GM18861 (cell line): ENCODE results near the gene MRPS7.
"Not testable (repeated sequence)": the region's sequence is repeated elsewhere in the genome, so short reads cannot be mapped to it uniquely, and the experiment has no call there.

Source experiments
- ATAC-seq: cut with Tn5 transposase; IDR thresholded peaks from one replicate; pipeline ENCODE4 v1.9.1; 2021; ENCODE audit not compliant: unreplicated experiment

Gene MRPS7

GRCh38 chr17:75270966-75271232 is 9.2 kb downstream of the MRPS7 start, which contains the start of gene MIF4GD:
TSS of gene MIF4GD (minus strand) at chr17:75271231. CDS start at chr17:75270195, 1,036 bp downstream.
- peak; percentile 16 for ATAC-seq

GRCh38 chr17:75271233-75271954 is 9.7 kb downstream of the MRPS7 start:
- peak; percentile 56 for ATAC-seq

- ATAC-seq, result no peak
Measured at GRCh38 chr17:75271955-75272847, 10.5 kb downstream of the MRPS7 start.

GRCh38 chr17:75272848-75273184 is 11.1 kb downstream of the MRPS7 start:
- no peak for ATAC-seq

- ATAC-seq, result no peak
Measured at GRCh38 chr17:75273977-75274708, 12.5 kb downstream of the MRPS7 start.

GRCh38 chr17:75277664-75278071 is 16.0 kb downstream of the MRPS7 start:
- ATAC-seq, result no peak

GRCh38 chr17:75280189-75280588 is 18.5 kb downstream of the MRPS7 start:
- ATAC-seq, result not testable (repeated sequence)

- ATAC-seq, result no peak
Measured at GRCh38 chr17:75285123-75285522, 23.4 kb downstream of the MRPS7 start.

- ATAC-seq, result no peak
Measured at GRCh38 chr17:75287221-75287620, 25.5 kb downstream of the MRPS7 start.

GRCh38 chr17:75288359-75288758 is 26.7 kb downstream of the MRPS7 start:
- ATAC-seq, result no peak

- no peak for ATAC-seq
Measured at GRCh38 chr17:75288770-75289114, 27.1 kb downstream of the MRPS7 start.

GRCh38 chr17:75289115-75289831 is 27.6 kb downstream of the MRPS7 start, which contains the start of gene SLC25A19:
TSS of gene SLC25A19 (minus strand) at chr17:75289433. CDS start at chr17:75286764, 2,669 bp downstream.
- ATAC-seq, result peak; percentile 88

- ATAC-seq, result no peak
Measured at GRCh38 chr17:75289832-75290337, 28.2 kb downstream of the MRPS7 start.

GRCh38 chr17:75292810-75293448 is 31.2 kb downstream of the MRPS7 start:
- not testable (repeated sequence) for ATAC-seq

GRCh38 chr17:75295201-75296158 is 33.8 kb downstream of the MRPS7 start:
- peak; percentile 65 for ATAC-seq

GRCh38 chr17:75300280-75300679 is 38.6 kb downstream of the MRPS7 start:
- ATAC-seq, result no peak

GRCh38 chr17:75301049-75301448 is 39.4 kb downstream of the MRPS7 start:
- no peak for ATAC-seq

GRCh38 chr17:75301502-75302206 is 40.0 kb downstream of the MRPS7 start:
- no peak for ATAC-seq
